CD4-positive, alpha-beta T cell treated with Interleukin-10 for 1 hour (primary cell): Measurements from ENCODE around the gene VPS18.

ENCODE experiments used
- DNase-seq: peaks from one replicate; pipeline ENCODE4 v3.0.0-alpha.2; 2020

Gene VPS18

GRCh38 chr15:40870716-40871115 is 23.5 kb upstream of the VPS18 start:
- no peak for DNase-seq

GRCh38 chr15:40871749-40872617 is 22.3 kb upstream of the VPS18 start:
- DNase-seq = no peak

- no peak for DNase-seq
These were observed 21.2 kb upstream of the VPS18 start for GRCh38 chr15:40872791-40873693.

GRCh38 chr15:40873694-40874561 is 20.3 kb upstream of the VPS18 start, which contains the start of gene RHOV:
Gene RHOV, minus strand, starts transcription at chr15:40874234. Its CDS starts 95 bp downstream, at chr15:40874139.
- DNase-seq = peak; percentile 59

GRCh38 chr15:40875991-40876730 is 18.1 kb upstream of the VPS18 start:
- no peak for DNase-seq

- DNase-seq = no peak
These were observed 16.6 kb upstream of the VPS18 start for GRCh38 chr15:40877694-40878093.

GRCh38 chr15:40878785-40879184 is 15.5 kb upstream of the VPS18 start:
- DNase-seq = no peak

GRCh38 chr15:40879609-40880008 is 14.6 kb upstream of the VPS18 start:
- no peak for DNase-seq

- DNase-seq = no peak
These were observed 12.9 kb upstream of the VPS18 start for GRCh38 chr15:40881351-40881750.

GRCh38 chr15:40886586-40886985 is 7.7 kb upstream of the VPS18 start:
- no peak for DNase-seq

- no peak for DNase-seq
These were observed 5.1 kb upstream of the VPS18 start for GRCh38 chr15:40889112-40889511.

- no peak for DNase-seq
These were observed 3.1 kb upstream of the VPS18 start for GRCh38 chr15:40891138-40891537.

- DNase-seq = peak; percentile 48
These were observed 2.3 kb upstream of the VPS18 start for GRCh38 chr15:40891810-40892446.

GRCh38 chr15:40892447-40893012 is 1.7 kb upstream of the VPS18 start:
- no peak for DNase-seq

- DNase-seq = no peak
These were observed 1.1 kb upstream of the VPS18 start for GRCh38 chr15:40893019-40893670.

GRCh38 chr15:40894681-40895448 is 615 bp downstream of the VPS18 start:
- peak; percentile 70 for DNase-seq

GRCh38 chr15:40899536-40900207 is 5.4 kb downstream of the VPS18 start:
- DNase-seq = no peak

GRCh38 chr15:40900256-40901052 is 6.2 kb downstream of the VPS18 start:
- no peak for DNase-seq
